Esophagus mucosa (tissue), 1 donor: ENCODE measurements around the gene SHKBP1. TPM values are rescaled to one million over a fixed set of nuclear protein-coding genes. Genes with fewer than 3 reads are reported as not detected.
A peak's percentile ranks its signal among the peaks of the same experiment; 100 is the strongest.
"Not testable (repeated sequence)": the region's sequence is repeated elsewhere in the genome, so short reads cannot be mapped to it uniquely, and the experiment has no call there.

ENCODE experiments used
- ATAC-seq: fragments of 200-7000 bp; cut with Tn5 transposase; one replicate; pipeline ENCODE4 v1.9.1; 2020
- total RNA-seq: library from RNA; stranded (reverse); gene quantifications from one replicate; pipeline ENCODE4 v1.2.4, GENCODE V29; 2023
- donor health status: DM: yes; HTN: yes; CAD: no.

SHKBP1 gene, protein sequence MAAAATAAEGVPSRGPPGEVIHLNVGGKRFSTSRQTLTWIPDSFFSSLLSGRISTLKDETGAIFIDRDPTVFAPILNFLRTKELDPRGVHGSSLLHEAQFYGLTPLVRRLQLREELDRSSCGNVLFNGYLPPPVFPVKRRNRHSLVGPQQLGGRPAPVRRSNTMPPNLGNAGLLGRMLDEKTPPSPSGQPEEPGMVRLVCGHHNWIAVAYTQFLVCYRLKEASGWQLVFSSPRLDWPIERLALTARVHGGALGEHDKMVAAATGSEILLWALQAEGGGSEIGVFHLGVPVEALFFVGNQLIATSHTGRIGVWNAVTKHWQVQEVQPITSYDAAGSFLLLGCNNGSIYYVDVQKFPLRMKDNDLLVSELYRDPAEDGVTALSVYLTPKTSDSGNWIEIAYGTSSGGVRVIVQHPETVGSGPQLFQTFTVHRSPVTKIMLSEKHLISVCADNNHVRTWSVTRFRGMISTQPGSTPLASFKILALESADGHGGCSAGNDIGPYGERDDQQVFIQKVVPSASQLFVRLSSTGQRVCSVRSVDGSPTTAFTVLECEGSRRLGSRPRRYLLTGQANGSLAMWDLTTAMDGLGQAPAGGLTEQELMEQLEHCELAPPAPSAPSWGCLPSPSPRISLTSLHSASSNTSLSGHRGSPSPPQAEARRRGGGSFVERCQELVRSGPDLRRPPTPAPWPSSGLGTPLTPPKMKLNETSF
- total RNA-seq = 42.8 TPM

DNA sequence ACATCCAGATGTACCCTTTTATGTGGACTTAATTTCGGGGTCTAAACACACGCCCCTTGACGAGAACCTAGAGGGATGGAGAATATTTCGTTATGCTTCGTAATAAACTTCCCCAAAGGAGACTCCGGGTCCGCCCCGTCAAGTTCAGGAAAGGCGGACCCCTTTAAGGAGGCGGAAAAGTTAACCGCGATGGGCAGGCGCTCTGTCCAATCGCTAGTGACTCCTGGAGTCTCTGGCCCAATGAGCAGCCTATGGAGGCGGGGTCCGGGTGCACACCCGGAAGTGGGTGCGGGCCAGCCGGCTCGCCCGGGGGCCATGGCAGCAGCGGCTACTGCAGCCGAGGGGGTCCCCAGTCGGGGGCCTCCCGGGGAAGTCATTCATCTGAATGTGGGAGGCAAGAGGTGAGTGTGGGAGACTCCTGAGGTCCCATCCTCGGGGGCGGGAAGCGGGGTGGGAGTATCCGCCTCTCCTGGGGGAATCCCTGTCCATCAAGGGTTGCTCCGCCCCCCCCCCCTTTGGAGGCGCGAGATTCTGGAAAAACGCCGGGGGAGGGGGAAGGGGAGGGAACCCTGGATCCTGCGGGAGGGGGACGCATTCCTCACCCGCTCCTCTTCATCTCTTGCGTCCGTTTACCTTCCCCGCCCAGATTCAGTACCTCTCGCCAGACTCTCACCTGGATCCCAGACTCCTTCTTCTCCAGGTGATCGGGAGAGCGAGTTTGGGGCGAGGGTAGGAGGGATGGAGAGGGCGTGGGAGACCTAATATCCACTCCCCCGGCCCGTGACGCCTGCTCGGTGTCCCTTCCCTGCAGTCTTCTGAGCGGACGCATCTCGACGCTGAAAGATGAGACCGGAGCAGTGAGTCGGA, at the start of gene SHKBP1:
Gene SHKBP1, plus strand, starts transcription at position 289 of the 867 bp plus-strand sequence. Its CDS starts 27 bp downstream, at position 316.
- peak; percentile 96 for ATAC-seq

DNA sequence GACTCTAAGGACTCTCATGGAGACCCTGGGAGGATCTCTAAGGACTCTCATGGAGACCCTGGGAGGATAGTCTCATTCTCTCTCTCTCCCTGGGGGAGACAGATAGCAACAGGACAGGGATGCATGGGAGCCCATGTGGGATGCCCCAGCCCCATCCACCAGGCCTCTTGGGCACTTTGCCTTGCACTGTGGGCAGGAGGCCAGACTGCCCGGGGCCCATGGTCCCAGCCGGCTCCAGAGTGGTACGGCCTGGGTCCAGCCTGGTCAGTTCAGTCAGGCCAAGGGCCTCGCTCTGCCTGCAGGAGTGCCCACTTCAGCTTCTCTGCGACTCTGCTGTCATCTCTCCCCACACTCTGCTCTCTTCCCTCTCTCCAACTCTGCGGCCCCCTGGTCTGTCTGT, 48.6 kb upstream of the SHKBP1 start:
- no peak for ATAC-seq

DNA sequence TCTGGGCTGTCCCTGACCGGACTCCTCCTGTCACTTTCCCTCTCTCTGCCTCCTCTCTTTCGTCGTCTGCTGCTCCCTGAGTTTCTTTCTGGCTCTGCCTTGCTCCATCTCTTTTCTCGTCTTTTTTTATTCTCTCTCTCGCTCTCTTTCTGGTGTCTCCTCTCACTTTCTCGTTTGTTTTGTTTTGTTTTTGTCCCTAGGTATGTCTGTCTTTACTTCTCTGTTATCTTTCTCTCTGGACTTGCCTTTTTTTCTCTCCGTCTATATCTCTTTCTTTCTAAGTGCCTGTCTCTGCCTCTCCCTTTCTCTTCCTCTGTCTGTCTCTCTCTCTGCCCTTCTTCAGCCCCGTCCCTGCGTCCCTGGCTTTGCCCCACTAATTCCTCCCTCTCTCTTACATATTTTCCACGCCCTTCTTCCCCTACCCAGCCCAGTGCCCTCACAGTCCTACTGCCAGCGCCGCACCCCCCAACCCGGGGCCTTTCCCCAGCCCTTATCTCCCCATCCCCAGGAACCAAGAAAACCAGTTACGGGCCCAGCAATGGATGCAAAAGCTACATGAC, 48.1 kb upstream of the SHKBP1 start:
- no peak for ATAC-seq

DNA sequence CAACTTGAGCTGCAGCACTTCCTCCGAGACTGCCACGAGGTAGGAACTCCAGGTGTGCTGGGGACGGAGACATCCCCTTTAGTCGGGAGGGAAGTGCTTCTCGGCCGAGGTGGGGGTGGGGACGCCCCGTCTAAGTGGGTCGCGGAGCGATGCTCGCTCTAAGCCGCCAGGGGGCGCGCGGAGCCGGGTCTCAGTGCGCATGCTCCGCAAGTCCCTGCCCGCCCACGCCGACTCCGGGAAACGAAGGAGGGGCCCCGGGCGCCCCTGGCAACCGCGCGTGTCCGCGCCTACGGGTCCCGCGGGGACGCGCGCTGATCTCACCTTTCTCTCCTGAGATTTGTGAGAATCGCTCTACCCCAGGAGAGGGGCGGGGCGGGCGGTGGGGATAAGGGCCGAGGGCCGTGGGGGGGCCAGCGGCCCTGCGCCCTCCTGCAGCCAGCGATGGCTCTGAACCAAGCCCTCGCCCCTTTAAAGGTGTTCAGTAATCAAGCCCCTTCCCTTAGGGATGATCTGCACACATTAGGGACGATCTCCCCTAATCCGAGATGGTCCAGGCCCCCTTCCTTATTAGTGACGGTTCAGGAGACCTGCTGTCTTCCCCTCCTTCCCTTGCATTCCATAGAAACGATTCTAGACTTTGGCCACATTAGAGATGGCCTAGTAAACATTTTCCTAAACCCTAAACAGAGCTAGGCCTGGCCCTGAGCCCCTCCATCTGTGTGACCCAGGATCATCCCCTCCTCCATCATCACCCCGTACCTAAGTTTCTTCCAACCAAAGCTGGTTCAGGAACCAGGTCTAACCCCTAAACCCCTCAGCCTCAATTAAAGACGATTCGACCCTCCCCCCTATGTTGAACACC, 47.3 kb upstream of the SHKBP1 start:
- peak; percentile 88 for ATAC-seq

DNA sequence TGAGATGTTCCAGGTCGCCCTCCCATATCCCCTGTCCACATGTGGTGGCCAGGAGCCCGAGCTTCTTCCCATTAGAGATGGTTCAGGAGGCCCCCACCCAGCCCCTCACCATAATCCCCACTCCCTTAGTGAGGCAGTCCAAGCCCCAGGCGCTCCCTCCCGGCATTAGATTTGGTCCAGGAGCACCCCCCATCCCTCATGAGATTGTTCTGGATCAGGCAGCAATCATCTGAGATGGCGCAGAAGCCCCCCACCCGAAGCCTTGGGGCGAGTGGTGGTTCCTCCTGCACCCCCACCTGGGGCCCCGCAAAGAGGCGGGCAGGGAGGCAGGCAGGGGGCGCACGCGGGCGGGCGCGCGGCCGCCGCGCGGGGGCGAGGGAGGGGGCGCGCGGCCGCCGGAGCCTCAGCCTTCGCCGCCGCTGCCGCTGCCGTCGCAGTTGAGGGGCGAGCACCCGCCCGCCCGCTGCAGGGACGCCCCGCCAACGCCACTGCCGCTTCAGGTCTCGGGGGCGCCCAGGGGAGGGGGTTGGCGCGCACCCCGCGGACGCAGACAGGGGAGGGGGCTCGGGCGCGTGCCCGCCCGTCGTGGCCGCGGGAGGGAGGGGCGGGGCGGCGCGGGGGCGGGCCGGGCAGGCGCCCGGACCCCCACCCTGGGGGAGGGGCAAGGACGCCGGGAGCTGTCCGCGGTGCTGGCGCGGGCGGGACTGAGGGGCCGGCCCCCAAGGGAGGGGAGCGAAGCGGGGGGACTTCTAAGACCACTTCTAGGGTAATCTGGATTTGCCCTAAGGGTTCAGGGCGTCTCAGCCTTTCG, 46.4 kb upstream of the SHKBP1 start:
- no peak for ATAC-seq

DNA sequence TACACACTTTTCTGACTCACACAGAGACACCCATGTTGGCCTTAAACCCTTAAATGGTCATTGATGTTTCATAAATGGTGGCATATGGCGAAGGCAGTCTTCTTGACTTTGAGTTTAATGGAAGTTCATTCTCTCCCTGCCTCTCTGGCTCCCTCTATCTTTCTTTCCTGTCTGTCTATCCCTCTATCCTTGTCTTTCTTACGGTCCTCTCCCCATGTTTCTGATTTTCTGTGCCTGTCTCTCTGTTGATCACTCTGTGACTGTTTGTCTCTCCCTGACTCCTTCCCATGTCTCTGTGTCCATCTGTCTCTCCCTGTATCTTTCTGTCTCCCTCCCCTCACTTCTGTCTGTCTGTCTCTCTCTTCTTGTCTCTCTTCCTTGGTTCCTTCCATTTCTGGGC, 43.2 kb upstream of the SHKBP1 start:
- no peak for ATAC-seq

DNA sequence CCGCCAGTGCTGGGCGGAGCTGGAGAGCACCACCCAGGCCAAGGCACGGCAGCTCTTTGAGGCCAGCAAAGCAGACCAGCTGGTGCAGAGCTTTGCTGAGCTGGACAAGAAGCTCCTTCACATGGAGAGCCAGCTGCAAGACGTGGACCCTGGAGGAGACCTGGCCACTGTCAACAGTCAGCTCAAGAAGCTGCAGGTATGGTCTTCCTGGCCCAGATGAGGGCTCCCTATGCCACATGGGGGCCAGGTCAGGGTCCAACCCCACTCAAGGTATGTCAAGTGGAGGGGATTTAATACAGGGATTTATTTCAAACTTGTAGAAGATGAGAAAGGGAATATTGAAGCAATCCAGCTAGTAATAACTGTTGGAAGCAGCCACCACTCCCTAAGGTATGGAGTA, 42.5 kb upstream of the SHKBP1 start:
- ATAC-seq = no peak

DNA sequence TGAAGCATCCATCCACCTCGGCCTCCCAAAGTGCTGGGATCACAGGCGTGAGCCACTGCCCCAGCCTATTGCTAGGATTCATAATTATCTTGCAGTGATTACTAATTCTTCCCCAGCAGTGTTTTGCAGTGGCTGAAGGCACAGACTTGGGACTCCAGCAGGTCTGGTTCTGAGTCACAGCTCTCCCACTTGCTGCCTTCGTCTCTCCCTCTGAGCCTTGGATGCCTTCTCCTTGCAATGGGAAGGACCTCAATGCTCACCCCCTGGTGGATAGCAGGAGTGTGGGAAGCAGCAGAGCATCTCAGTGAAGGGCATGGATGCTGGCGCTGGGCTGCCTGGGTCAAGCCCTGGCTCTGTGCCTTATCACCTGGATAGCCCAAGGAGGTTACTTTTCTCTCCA, 37.6 kb upstream of the SHKBP1 start:
- no peak for ATAC-seq

DNA sequence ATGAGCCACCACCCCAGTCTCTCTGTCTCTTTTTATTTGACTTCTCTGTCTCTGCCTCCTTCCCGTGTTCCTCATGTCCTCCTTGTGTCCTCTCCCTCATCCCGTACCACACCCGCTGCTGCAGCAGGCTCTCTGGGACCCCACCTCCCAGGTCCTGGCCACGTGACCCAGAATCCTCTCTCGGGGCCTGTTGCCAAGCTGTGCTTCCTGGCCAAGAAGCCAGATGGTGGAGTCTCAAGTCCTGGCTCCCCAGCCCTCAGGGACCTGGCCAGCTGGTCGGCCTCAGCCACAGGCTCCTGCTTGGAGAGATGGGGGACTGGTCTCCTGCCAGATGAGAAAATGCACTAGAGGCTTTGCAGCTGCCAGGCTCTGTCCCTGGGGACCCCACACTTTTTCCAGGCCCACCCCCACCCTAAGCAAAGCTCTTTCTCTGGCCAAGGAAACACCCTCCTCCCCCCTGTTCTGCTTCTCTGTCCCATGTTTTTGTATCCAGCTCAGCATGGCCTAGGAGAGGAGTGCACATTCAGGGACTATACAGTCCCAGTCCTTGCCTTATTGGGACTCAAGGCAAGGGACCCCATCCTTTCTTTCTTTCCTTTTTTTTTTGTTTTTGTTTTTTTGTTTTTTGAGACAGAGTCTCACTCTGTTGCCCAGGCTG, 34.3 kb upstream of the SHKBP1 start:
- ATAC-seq = no peak

DNA sequence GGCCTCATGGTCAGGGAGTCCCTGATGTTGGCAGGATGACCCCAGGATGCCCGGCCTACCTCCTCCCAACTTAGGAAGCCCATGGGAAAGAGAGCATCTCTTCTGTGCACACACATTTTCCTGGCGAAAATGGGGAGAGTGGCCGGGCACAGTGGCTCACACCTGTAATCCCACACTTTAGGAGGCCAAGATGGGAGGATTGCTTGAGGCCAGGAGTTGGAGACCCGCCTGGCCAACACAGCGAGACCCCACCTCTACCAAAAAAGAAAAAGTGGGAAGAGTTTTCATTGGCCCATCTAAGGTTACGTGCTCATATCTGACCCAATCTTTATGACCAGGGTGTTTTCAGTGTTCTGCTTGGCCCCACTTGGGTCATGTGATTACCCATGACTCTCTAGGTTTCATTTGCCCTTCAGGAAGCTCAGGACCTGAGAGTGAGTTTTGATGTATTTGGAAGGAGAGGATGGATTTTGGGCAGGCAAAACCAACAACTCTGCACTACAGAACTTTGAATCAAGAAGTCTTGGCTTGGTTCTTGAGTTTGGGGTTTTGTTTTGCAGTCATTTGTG, 33.6 kb upstream of the SHKBP1 start:
- no peak for ATAC-seq

DNA sequence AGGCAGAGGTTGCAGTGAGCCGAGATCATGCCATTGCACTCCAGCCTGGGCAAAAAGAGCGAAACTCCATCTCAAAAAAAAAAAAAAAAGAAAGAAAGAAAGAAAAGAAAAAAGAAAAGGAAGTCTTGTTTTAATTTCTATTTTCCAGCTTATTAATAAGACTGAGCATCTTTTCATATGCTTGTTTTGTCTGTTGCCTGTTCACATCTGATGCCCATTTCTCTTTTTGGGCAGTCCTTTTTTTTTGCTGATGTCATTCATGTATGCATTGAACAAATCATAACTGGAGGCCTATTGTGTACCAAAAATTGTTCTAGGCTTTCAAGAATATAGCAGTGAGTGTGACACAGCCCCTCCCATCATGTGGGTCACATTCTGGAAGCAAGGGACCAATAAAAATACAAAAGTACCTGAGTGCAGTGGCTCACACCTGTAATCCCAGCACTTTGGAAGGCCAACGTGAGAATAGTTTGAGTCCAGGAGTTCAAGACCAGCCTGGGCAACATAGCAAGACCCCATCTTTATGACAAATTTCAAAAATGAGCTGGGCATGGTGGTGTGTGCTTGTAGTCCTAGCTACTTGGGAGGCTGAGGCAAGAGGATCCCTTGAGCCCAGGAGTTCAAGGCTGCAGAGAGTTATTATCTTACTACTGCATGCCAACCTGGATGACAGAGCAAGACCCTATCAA, 30.4 kb upstream of the SHKBP1 start:
- not testable (repeated sequence) for ATAC-seq

DNA sequence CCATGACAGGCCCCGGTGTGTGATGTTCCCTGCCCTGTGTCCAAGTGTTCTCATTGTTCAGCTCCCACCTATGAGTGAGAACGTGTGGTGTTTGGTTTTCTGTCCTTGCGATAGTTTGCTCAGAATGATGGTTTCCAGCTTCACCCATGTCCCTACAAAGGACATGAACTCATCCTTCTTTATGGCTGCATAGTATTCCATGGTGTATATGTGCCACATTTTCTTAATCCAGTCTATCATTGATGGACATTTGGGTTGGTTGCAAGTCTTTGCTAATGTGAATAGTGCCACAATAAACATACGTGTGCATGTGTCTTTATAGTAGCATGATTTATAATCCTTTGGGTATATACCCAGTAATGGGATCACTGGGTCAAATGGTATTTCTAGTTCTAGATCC, 29.5 kb upstream of the SHKBP1 start:
- not testable (repeated sequence) for ATAC-seq

DNA sequence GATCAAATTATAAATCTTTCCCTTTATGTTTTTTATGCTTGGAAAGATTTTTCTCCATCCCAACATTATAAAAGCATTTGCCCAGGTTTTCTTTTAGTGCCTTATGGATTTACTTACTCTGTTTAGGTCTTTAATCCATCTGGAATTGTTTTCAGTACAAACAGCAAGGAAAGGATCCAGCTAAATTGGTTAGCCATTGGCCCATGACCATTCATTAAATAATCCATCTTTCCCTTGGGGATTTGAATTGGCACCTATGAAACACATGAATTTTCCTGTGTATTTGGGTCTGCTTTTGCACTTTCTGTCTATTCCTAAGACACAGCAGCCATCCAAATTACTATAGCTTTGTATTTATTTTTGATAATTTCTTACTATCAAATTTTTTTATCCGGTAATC, 28.8 kb upstream of the SHKBP1 start:
- ATAC-seq = no peak

DNA sequence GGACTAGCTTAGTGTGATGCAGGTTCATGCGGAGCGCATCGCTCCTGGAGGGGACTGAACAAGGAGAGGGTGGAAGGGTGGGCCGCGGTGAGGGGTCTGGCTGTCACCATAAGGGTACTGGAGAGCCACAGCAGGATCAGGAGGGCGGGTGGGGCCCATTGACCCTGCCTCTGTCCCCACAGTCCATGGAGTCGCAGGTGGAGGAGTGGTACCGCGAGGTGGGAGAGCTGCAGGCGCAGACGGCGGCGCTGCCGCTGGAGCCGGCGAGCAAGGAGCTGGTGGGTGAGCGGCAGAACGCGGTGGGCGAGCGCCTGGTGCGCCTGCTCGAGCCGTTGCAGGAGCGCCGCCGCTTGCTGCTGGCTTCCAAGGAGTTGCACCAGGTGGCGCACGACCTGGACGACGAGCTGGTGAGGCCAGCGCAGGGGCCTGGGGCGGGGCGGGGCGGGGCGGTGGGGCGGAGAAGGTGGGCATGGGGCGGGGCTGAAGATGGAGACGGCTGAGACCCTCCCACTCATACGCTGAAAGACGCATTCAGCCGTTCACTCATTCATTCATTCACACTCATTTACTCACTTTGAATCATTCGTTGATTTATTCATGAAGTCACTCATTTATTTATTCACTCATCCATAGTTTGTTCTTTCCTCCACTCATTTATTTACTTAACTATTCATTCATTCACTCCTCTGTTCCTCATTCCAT, 27.5 kb upstream of the SHKBP1 start:
- peak; percentile 59 for ATAC-seq

DNA sequence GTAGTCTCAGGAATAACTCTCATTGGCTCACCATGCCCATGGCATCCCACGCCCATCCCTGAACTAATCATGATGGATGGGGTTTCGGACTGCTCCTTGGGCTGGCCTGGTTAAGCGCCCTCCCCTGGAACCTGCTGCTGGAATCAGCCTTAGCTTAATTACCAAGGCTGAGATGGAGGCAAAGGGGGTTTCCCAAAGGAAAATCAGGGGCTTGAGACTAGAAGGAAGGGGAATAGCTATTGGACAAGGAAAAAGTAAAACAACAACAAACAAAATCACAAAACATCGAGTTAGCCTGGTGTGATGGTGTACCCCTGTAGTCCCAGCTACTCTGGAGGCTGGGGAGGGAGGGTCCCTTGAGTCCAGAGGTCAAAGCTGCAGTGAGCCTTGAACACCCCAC, 25.7 kb upstream of the SHKBP1 start:
- no peak for ATAC-seq

DNA sequence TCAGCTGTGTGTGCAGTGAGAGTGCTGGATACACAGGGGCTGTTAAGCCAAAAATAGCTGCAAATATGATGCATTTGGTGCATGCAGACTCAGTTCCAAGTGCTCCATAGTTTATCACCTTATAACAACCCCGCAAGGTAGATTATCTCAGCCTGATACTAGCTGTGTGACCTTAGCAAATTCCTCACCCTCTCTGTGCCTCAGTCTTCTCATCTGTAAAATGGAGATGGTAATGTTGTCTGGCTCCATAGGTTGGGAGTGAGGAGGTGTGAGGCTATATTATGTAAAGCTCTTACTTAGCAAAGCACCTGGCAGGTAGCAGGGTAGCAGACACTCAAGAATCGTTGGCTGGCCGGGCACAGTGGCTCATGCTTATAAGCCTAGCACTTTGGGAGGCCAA, 23.8 kb upstream of the SHKBP1 start:
- no peak for ATAC-seq

DNA sequence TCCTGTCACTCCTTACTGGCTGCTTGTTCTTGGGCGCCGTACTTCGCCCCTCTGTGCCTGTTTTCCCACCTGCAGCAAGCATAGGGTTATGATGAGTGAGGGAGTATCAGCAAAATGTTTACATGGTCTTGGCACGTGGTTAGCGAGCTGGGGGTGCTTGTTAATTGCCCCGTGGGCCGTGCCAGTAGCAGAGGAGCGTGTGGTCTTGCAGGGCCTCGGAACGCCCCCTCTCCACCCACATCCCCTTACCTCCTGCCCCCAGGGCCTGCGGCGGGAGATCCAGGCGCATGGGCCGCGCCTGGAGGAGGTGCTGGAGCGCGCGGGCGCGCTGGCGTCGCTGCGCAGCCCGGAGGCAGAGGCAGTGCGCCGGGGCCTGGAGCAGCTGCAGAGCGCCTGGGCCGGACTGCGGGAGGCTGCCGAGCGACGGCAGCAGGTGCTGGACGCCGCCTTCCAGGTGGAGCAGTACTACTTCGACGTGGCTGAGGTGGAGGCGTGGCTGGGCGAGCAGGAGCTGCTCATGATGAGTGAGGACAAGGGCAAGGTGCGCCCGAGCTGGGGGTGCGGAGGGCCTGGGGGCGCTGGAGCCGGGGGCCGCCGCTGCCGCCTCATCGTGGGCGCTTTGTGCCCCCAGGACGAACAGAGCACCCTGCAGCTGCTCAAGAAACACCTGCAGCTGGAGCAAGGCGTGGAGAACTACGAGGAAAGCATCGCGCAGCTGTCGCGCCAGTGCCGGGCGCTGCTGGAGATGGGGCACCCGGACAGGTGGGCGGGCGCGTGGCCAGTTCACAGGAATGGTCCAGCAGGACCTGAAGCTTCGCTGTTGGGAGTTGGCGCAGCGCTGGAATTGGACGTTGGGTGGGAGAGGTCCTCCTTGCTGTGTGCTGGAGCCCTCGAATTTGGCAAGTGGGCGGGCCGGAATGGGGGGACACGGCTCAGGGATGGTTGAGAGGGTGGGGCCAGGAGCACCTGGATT, 22.5 kb upstream of the SHKBP1 start:
- peak; percentile 56 for ATAC-seq
